Stimulated activated CD4-positive, alpha-beta T cell treated with anti-CD3 and anti-CD28 coated beads, Interleukin-4, amount 100 ng/mL, for 48 hours (primary cell): ENCODE data around the gene CEP120.
"Not testable (repeated sequence)": the region's sequence is repeated elsewhere in the genome, so short reads cannot be mapped to it uniquely, and the experiment has no call there.

ENCODE experiments used
- DNase-seq, 2 donors: peaks; one replicate each; pipeline ENCODE4 v3.0.0-alpha.2; 2020; ENCODE audit warnings: low read depth in 2 of 2

The CEP120 gene

GRCh38 chr5:123423278-123424149, at the start of gene CEP120:
CEP120 (minus strand) TSS chr5:123423403; CDS start chr5:123422998, 405 bp downstream.
- DNase-seq: peak; percentile 91 to 96

- DNase-seq: no peak
Measured at GRCh38 chr5:123472150-123472924, 49.1 kb upstream of the CEP120 start.

- DNase-seq: no peak
Measured at GRCh38 chr5:123471385-123471784, 48.2 kb upstream of the CEP120 start.

- not testable (repeated sequence) for DNase-seq
Measured at GRCh38 chr5:123466839-123467238, 43.6 kb upstream of the CEP120 start.

GRCh38 chr5:123460296-123460729, 37.1 kb upstream of the CEP120 start:
- peak in 1 of 2 donors; percentile 25 for DNase-seq

GRCh38 chr5:123458994-123459393, 35.8 kb upstream of the CEP120 start:
- not testable (repeated sequence) for DNase-seq

- no peak for DNase-seq
Measured at GRCh38 chr5:123456242-123456641, 33.0 kb upstream of the CEP120 start.

- DNase-seq: no peak
Measured at GRCh38 chr5:123455640-123456039, 32.4 kb upstream of the CEP120 start.

GRCh38 chr5:123455095-123455494, 31.9 kb upstream of the CEP120 start:
- no peak for DNase-seq

- no peak for DNase-seq
Measured at GRCh38 chr5:123454259-123454911, 31.2 kb upstream of the CEP120 start.

- DNase-seq: no peak
Measured at GRCh38 chr5:123452401-123452800, 29.2 kb upstream of the CEP120 start.

GRCh38 chr5:123451047-123451446, 27.8 kb upstream of the CEP120 start:
- DNase-seq: no peak

GRCh38 chr5:123450640-123451039, 27.4 kb upstream of the CEP120 start:
- no peak for DNase-seq

- DNase-seq: no peak
Measured at GRCh38 chr5:123450114-123450513, 26.9 kb upstream of the CEP120 start.

GRCh38 chr5:123449424-123449974, 26.3 kb upstream of the CEP120 start:
- no peak for DNase-seq

GRCh38 chr5:123448743-123449142, 25.5 kb upstream of the CEP120 start:
- no peak for DNase-seq

- no peak for DNase-seq
Measured at GRCh38 chr5:123448017-123448617, 24.9 kb upstream of the CEP120 start.

GRCh38 chr5:123444016-123444415, 20.8 kb upstream of the CEP120 start:
- no peak for DNase-seq

GRCh38 chr5:123441408-123441807, 18.2 kb upstream of the CEP120 start:
- DNase-seq: peak; percentile 32 to 42

- no peak for DNase-seq
Measured at GRCh38 chr5:123440456-123441181, 17.4 kb upstream of the CEP120 start.

GRCh38 chr5:123439709-123440108, 16.5 kb upstream of the CEP120 start:
- DNase-seq: no peak
